ENCODE results near the gene TNIK.

- no peak for TF ChIP-seq POLR2A (IDR thresholded peaks at IDR 0.05; ENCODE audit: low read depth, low read length)
- TF ChIP-seq POLR2AphosphoS5 (IDR thresholded peaks at IDR 0.05; ENCODE audit: low read depth, low read length): no peak
These were observed 217.3 kb downstream of the TNIK start for GRCh38 chr3:171242951-171243350.

All from GM12891 (cell line).